ENCODE measurements around the gene PTP4A1. TPM values are rescaled to one million over a fixed set of nuclear protein-coding genes. Genes with fewer than 3 reads are reported as not detected.

PTP4A1 gene
- total and polyA plus RNA-seq, 2 of the 13 experiments (the other 11 are each of a cell fraction or from before 2014, with no cell fraction given): 141 to 376 TPM

- TF ChIP-seq HNRNPUL1 (IDR thresholded peaks at IDR 0.05; ENCODE audit: low read depth, low read length): peak; percentile 91
- TF ChIP-seq ZNF367 (CRISPR knock-in tag; IDR thresholded peaks at IDR 0.05; ENCODE audit: borderline replicate concordance): peak; percentile 25; the same call in 1 of the 2 replicates
- no peak for TF ChIP-seq SP140L (CRISPR knock-in tag; IDR thresholded peaks at IDR 0.05; ENCODE audit: borderline replicate concordance)
- peak; percentile 99 for TF ChIP-seq TP53 (CRISPR knock-in tag; conservative IDR thresholded peaks at IDR 0.05)
- TF ChIP-seq CREB1 (IDR thresholded peaks at IDR 0.05): no peak
- TF ChIP-seq CREB1 (CRISPR knock-in tag; IDR thresholded peaks at IDR 0.05): no peak
- peak; percentile 60; the same call in 1 of the 2 replicates for TF ChIP-seq IRF2 (CRISPR knock-in tag; IDR thresholded peaks at IDR 0.05)
- no peak for TF ChIP-seq CENPX (CRISPR knock-in tag; IDR thresholded peaks at IDR 0.05)
- no peak; the same call in 1 of the 2 replicates for TF ChIP-seq ZBTB25 (CRISPR knock-in tag; IDR thresholded peaks at IDR 0.05)
- peak; percentile 43; the same call in 1 of the 2 replicates for TF ChIP-seq ZBTB37 (CRISPR knock-in tag; IDR thresholded peaks at IDR 0.05)
- TF ChIP-seq ZNF44 (CRISPR knock-in tag; IDR thresholded peaks at IDR 0.05): no peak
- TF ChIP-seq ZNF557 (CRISPR knock-in tag; IDR thresholded peaks at IDR 0.05): no peak
- TF ChIP-seq POLR2G (IDR thresholded peaks at IDR 0.05; ENCODE audit: low read depth, low read length): peak; percentile 91
- no peak for TF ChIP-seq THYN1 (CRISPR knock-in tag; IDR thresholded peaks at IDR 0.05; ENCODE audit: borderline replicate concordance, low read depth)
- no peak for TF ChIP-seq ZBTB46 (CRISPR knock-in tag; IDR thresholded peaks at IDR 0.05; ENCODE audit: borderline replicate concordance)
- no peak for TF ChIP-seq ZNF570 (CRISPR knock-in tag; IDR thresholded peaks at IDR 0.05; ENCODE audit: borderline replicate concordance)
- TF ChIP-seq JUNB (CRISPR knock-in tag; IDR thresholded peaks at IDR 0.05; ENCODE audit: borderline replicate concordance): no peak; the same call in 1 of the 2 replicates
- no peak for TF ChIP-seq LRRFIP1 (CRISPR knock-in tag; conservative IDR thresholded peaks at IDR 0.05)
- TF ChIP-seq ZNF792 (CRISPR knock-in tag; IDR thresholded peaks at IDR 0.05): peak; percentile 60
- peak; percentile 67 for TF ChIP-seq PATZ1 (CRISPR knock-in tag; IDR thresholded peaks at IDR 0.05)
- TF ChIP-seq ZNF543 (CRISPR knock-in tag; IDR thresholded peaks at IDR 0.05): no peak
Measured at GRCh38 chr6:63573076-63573898, 1.0 kb downstream of the PTP4A1 start (continued).
